IMR-90 (cell line): ENCODE results near the gene DGKD.

Experiments used
- CEBPB ChIP-seq: IDR thresholded peaks from 2 replicates; pipeline ENCODE4 v1.6.1; 2012; ENCODE audit warnings: low read depth, low read length, improper control_type of control experiment
- POLR2A ChIP-seq: IDR thresholded peaks from 2 replicates; pipeline ENCODE4 v1.6.1; 2012; ENCODE audit warnings: mild to moderate bottlenecking, low read depth, low read length
- TF ChIP-seq, protein P1 (sequence below): conservative IDR thresholded peaks from 2 replicates; pipeline ENCODE4 v1.5.1; 2012; ENCODE audit warnings: mild to moderate bottlenecking, low read depth, low read length, improper control_type of control experiment

DNA sequence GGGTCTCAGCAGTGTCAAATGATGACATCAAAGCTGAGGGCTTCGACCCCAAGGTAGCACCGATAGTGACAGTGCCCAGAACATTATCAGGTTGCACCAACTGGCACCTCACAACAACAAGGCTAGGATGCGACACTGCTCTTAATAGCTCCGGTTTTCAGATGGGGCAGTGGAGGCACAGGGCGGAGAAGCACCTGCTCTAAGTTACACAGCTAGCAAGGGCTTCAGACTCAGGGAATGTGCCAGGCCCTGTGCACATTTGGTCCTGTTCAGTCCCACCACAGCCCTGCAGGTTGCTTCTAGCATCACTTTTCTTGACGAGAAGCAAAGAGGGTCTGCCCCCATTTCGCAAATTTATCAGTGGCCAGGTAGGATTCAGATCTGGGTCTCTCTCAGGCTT is 74.1 kb downstream of the DGKD start:
- TF ChIP-seq POLR2A (no peak), CEBPB (no peak)
- TF ChIP-seq, protein P1, sequence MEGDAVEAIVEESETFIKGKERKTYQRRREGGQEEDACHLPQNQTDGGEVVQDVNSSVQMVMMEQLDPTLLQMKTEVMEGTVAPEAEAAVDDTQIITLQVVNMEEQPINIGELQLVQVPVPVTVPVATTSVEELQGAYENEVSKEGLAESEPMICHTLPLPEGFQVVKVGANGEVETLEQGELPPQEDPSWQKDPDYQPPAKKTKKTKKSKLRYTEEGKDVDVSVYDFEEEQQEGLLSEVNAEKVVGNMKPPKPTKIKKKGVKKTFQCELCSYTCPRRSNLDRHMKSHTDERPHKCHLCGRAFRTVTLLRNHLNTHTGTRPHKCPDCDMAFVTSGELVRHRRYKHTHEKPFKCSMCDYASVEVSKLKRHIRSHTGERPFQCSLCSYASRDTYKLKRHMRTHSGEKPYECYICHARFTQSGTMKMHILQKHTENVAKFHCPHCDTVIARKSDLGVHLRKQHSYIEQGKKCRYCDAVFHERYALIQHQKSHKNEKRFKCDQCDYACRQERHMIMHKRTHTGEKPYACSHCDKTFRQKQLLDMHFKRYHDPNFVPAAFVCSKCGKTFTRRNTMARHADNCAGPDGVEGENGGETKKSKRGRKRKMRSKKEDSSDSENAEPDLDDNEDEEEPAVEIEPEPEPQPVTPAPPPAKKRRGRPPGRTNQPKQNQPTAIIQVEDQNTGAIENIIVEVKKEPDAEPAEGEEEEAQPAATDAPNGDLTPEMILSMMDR: no peak
